SU-DHL-6 (cell line): ENCODE data around the gene PKHD1.

Source experiments
- EZH2phosphoT487 ChIP-seq: fragments of 200-600 bp; sonication (generic), shearing (Covaris generic); conservative IDR thresholded peaks from 2 replicates; pipeline ENCODE4 v1.6.1; 2018; ENCODE audit warnings: mild to moderate bottlenecking, antibody characterized with exemption, low read length, moderate library complexity, mixed read lengths
- TF ChIP-seq, protein P1 (sequence below): fragments of 200-600 bp; sonication (generic); IDR thresholded peaks from one replicate; pipeline ENCODE4 v1.5.1; 2017; ENCODE audit warnings: antibody characterized with exemption, mild to moderate bottlenecking, low read length, moderate library complexity; ENCODE audit not compliant: insufficient read depth, poor library complexity, severe bottlenecking

DNA sequence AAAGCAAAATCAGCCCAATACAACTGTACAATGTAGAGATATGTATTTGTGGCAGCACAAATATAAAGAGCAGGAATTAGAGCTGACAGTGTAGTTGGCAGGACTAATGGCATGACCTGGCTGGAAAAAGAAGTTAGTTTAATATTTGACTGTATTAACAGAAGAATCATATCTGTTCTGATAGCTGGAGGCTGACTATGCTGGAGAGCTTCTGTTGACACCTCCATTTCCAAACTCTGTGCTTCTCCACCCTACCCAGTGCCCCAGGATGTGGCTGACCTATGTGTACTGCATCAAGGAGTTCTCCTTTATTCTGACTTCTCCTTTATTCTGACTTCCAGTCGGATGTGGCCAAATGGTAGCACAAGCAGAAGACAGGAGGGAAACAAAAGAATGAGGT is 299.3 kb downstream of the PKHD1 start:
- TF ChIP-seq EZH2phosphoT487: no peak
- TF ChIP-seq, protein P1, sequence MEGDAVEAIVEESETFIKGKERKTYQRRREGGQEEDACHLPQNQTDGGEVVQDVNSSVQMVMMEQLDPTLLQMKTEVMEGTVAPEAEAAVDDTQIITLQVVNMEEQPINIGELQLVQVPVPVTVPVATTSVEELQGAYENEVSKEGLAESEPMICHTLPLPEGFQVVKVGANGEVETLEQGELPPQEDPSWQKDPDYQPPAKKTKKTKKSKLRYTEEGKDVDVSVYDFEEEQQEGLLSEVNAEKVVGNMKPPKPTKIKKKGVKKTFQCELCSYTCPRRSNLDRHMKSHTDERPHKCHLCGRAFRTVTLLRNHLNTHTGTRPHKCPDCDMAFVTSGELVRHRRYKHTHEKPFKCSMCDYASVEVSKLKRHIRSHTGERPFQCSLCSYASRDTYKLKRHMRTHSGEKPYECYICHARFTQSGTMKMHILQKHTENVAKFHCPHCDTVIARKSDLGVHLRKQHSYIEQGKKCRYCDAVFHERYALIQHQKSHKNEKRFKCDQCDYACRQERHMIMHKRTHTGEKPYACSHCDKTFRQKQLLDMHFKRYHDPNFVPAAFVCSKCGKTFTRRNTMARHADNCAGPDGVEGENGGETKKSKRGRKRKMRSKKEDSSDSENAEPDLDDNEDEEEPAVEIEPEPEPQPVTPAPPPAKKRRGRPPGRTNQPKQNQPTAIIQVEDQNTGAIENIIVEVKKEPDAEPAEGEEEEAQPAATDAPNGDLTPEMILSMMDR: no peak
